HEK293 (cell line): ENCODE data around the gene MSANTD2.

Experiments
- RBAK ChIP-seq: fragments of 450-650 bp; formaldehyde crosslinking; IDR thresholded peaks from 2 replicates; pipeline ENCODE4 v1.5.1; 2016; ENCODE audit warnings: missing biosample characterization, missing genetic modification characterization
- ZNF658 ChIP-seq: fragments of 450-650 bp; formaldehyde crosslinking; IDR thresholded peaks from 2 replicates; pipeline ENCODE4; 2016; ENCODE audit warnings: missing biosample characterization, missing genetic modification characterization
- TF ChIP-seq, protein P1 (sequence below): fragments of 450-650 bp; formaldehyde crosslinking; IDR thresholded peaks from 2 replicates; pipeline ENCODE4 v1.5.1; 2016; ENCODE audit warnings: missing biosample characterization, missing genetic modification characterization

DNA sequence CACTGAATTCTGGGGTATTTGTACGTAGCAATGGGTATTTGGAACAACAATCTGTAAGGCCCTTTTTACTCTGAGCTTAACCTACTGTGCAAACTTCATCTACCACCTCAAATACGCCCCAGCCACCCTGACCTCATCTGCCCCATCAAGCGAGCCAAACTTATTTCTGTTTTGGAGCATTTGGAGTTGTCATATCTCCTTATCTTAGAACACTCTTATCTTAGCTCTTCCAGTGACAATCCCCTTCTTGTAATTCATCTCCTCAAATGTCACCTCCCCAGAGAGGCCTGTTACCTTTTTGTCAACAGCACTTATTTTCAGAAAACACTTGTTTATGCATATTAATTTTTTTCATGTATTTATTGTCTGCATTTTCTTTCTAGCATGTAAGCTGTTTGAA is 4.7 kb upstream of the MSANTD2 start:
- TF ChIP-seq, protein P1, sequence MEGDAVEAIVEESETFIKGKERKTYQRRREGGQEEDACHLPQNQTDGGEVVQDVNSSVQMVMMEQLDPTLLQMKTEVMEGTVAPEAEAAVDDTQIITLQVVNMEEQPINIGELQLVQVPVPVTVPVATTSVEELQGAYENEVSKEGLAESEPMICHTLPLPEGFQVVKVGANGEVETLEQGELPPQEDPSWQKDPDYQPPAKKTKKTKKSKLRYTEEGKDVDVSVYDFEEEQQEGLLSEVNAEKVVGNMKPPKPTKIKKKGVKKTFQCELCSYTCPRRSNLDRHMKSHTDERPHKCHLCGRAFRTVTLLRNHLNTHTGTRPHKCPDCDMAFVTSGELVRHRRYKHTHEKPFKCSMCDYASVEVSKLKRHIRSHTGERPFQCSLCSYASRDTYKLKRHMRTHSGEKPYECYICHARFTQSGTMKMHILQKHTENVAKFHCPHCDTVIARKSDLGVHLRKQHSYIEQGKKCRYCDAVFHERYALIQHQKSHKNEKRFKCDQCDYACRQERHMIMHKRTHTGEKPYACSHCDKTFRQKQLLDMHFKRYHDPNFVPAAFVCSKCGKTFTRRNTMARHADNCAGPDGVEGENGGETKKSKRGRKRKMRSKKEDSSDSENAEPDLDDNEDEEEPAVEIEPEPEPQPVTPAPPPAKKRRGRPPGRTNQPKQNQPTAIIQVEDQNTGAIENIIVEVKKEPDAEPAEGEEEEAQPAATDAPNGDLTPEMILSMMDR (tag by site-specific recombination): no peak
- no peak for TF ChIP-seq ZNF658 (tag by site-specific recombination)
- TF ChIP-seq RBAK: no peak
